SK-N-SH treated with all-trans-retinoic acid at 6 μM for 48 hours (cell line): ENCODE measurements around the gene MYT1.

Experiments used
- ATAC-seq: fragments of 200-7000 bp; cut with Tn5 transposase; 3 replicates; pipeline ENCODE4 v1.9.1; 2020; ENCODE audit warnings: mild to moderate bottlenecking, moderate library complexity
- ARNTL ChIP-seq: fragments of 450-650 bp; formaldehyde crosslinking; IDR thresholded peaks from 2 replicates; pipeline ENCODE4 v1.5.0; 2020; ENCODE audit warnings: low read depth, mild to moderate bottlenecking, moderate library complexity, borderline replicate concordance
- BACH2 ChIP-seq: fragments of 250-450 bp; sonication (Bioruptor Pico); IDR thresholded peaks from 2 replicates; pipeline ENCODE4 v1.9.0; 2021; ENCODE audit warnings: mild to moderate bottlenecking, borderline replicate concordance
- CREB5 ChIP-seq: fragments of 250-450 bp; sonication (Bioruptor Pico); IDR thresholded peaks from 2 replicates; pipeline ENCODE4 v1.5.1; 2020; ENCODE audit warnings: low read depth, mild to moderate bottlenecking, moderate library complexity
- CSDC2 ChIP-seq: fragments of 250-450 bp; sonication (Bioruptor Pico); IDR thresholded peaks from 2 replicates; pipeline ENCODE4 v1.5.0; 2020; ENCODE audit warnings: mild to moderate bottlenecking, moderate library complexity
- CSRNP3 ChIP-seq: fragments of 250-450 bp; sonication (Bioruptor Pico); IDR thresholded peaks from 2 replicates; pipeline ENCODE4 v1.5.1; 2021; ENCODE audit warnings: mild to moderate bottlenecking, moderate library complexity
- ESRRG ChIP-seq: fragments of 250-450 bp; sonication (Bioruptor Pico); IDR thresholded peaks from 2 replicates; pipeline ENCODE4 v1.6.1; 2021; ENCODE audit warnings: mild to moderate bottlenecking
- GLIS3 ChIP-seq: fragments of 250-450 bp; sonication (Bioruptor Pico); IDR thresholded peaks from 2 replicates; pipeline ENCODE4 v1.5.0; 2020; ENCODE audit warnings: mild to moderate bottlenecking, moderate library complexity
- ISL1 ChIP-seq: fragments of 250-450 bp; sonication (Bioruptor Pico); IDR thresholded peaks from 2 replicates; pipeline ENCODE4 v2.1.2; 2022; ENCODE audit warnings: mild to moderate bottlenecking, moderate library complexity
- PATZ1 ChIP-seq: fragments of 250-450 bp; sonication (Bioruptor Pico); IDR thresholded peaks from 2 replicates; pipeline ENCODE4 v1.8.0; 2020; ENCODE audit warnings: mild to moderate bottlenecking, moderate library complexity, borderline replicate concordance
- POU6F1 ChIP-seq: fragments of 250-450 bp; sonication (Bioruptor Pico); IDR thresholded peaks from 2 replicates; pipeline ENCODE4 v1.8.0; 2021; ENCODE audit warnings: low read depth, mild to moderate bottlenecking, moderate library complexity, borderline replicate concordance
- PPARA ChIP-seq: fragments of 250-450 bp; sonication (Bioruptor Pico); IDR thresholded peaks from 2 replicates; pipeline ENCODE4 v1.5.0; 2020; ENCODE audit warnings: mild to moderate bottlenecking, borderline replicate concordance
- SNAI2 ChIP-seq: fragments of 250-450 bp; sonication (Bioruptor Pico); IDR thresholded peaks from 2 replicates; pipeline ENCODE4 v1.5.0; 2020; ENCODE audit warnings: mild to moderate bottlenecking, moderate library complexity
- TCF4 ChIP-seq: fragments of 250-450 bp; sonication (Bioruptor Pico); IDR thresholded peaks from 2 replicates; pipeline ENCODE4 v1.8.0; 2021; ENCODE audit warnings: mild to moderate bottlenecking, moderate library complexity, borderline replicate concordance
- ZC3H10 ChIP-seq: fragments of 250-450 bp; sonication (Bioruptor Pico); IDR thresholded peaks from 2 replicates; pipeline ENCODE4 v1.5.1; 2021; ENCODE audit warnings: mild to moderate bottlenecking, moderate library complexity
- ZFP3 ChIP-seq: fragments of 250-450 bp; sonication (Bioruptor Pico); IDR thresholded peaks from 2 replicates; pipeline ENCODE4 v1.5.0; 2020; ENCODE audit warnings: mild to moderate bottlenecking, moderate library complexity
- ZFP30 ChIP-seq: fragments of 450-650 bp; formaldehyde crosslinking; IDR thresholded peaks from 2 replicates; pipeline ENCODE4 v1.5.0; 2022; ENCODE audit warnings: mild to moderate bottlenecking, moderate library complexity
- ZNF565 ChIP-seq: fragments of 450-650 bp; formaldehyde crosslinking; conservative IDR thresholded peaks from 2 replicates; pipeline ENCODE4 v1.5.0; 2020; ENCODE audit warnings: low read depth, mild to moderate bottlenecking, moderate library complexity
- ZNF70 ChIP-seq: fragments of 450-650 bp; formaldehyde crosslinking; IDR thresholded peaks from 2 replicates; pipeline ENCODE4 v1.5.0; 2020; ENCODE audit warnings: mild to moderate bottlenecking, moderate library complexity
- ZNF8 ChIP-seq: fragments of 450-650 bp; formaldehyde crosslinking; IDR thresholded peaks from 2 replicates; pipeline ENCODE4 v1.5.0; 2020; ENCODE audit warnings: mild to moderate bottlenecking, moderate library complexity
- TF ChIP-seq, protein P1 (sequence below): fragments of 250-450 bp; sonication (Bioruptor Pico); IDR thresholded peaks from 2 replicates; pipeline ENCODE4 v1.5.0; 2020; ENCODE audit warnings: mild to moderate bottlenecking, moderate library complexity

Gene MYT1

DNA sequence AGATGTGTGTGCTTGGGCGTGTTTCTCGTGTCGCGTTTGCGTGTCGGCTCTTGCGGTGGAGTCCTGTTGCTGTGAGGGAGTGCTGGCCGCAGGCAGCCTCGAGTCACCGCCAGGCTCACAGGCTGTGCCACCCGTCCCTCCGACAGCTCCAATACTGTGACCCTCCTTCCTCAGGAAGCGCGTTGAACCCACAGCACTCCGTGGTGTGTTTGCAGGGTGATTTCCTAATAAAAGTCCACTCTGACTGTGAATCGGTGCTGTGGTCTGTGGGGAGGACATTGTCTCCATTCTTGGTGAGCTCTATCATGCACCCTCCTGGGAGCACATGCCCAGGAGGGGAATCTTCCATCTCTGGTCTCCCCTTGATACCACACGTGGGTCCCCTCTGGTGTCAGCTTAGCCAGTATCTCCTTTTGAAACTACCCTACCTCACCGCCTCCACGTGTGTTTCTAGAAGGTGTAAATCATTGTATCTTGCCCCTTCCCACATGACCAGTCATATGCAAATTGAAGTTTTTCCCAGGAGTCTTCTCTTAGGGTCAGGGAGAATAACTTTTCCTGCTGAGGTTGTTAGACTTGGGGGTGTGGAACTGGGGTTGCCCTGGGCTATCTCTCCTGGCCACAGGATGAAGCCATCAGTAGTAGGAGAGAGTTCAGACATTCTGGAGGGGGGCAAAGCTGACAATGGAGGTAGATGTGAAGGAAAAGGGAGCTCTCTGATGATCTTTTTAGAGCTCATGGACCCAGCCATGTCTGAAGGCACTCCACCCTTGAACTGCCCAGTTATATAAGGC lies 77.9 kb downstream of the MYT1 start:
- ATAC-seq: no peak
- TF ChIP-seq ESRRG (no peak), ZFP30 (CRISPR knock-in tag) (no peak), TCF4 (CRISPR knock-in tag) (no peak), ZC3H10 (CRISPR knock-in tag) (no peak)
- TF ChIP-seq, protein P1, sequence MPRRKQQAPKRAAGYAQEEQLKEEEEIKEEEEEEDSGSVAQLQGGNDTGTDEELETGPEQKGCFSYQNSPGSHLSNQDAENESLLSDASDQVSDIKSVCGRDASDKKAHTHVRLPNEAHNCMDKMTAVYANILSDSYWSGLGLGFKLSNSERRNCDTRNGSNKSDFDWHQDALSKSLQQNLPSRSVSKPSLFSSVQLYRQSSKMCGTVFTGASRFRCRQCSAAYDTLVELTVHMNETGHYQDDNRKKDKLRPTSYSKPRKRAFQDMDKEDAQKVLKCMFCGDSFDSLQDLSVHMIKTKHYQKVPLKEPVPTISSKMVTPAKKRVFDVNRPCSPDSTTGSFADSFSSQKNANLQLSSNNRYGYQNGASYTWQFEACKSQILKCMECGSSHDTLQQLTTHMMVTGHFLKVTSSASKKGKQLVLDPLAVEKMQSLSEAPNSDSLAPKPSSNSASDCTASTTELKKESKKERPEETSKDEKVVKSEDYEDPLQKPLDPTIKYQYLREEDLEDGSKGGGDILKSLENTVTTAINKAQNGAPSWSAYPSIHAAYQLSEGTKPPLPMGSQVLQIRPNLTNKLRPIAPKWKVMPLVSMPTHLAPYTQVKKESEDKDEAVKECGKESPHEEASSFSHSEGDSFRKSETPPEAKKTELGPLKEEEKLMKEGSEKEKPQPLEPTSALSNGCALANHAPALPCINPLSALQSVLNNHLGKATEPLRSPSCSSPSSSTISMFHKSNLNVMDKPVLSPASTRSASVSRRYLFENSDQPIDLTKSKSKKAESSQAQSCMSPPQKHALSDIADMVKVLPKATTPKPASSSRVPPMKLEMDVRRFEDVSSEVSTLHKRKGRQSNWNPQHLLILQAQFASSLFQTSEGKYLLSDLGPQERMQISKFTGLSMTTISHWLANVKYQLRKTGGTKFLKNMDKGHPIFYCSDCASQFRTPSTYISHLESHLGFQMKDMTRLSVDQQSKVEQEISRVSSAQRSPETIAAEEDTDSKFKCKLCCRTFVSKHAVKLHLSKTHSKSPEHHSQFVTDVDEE (CRISPR knock-in tag): no peak

DNA sequence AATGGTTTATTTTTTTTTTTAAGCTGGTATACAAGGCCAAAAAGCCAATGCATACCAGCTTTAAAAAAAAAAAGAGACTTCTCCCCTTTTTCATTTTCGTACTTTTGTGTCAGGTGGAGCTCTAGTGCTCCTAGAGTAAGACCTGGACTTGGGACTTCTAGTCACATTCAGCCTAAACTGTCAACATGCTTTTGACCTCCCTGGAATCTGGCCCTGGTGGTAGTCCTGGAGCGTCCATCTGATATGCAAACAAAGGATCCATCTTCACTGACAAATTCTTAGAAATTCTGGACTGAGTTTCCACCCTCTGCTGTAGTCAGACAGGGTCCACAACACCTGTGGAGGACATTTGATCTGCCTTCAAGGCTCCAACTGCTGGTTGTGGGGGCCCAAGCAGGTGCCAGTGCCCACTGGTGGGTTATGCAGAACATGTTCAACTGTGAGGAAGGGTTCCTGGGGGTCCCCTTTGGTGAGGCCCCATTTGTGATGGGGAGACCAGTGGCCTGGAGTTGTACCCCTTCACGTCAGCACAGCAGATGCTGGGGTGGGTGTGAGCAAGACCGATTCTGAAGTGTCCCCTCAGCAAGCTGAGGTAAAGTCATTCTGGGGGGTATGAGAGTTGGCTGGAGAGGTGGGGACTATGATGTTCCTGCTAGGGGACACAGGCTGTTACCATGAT lies 78.7 kb downstream of the MYT1 start:
- ATAC-seq: no peak
- TF ChIP-seq SNAI2 (CRISPR knock-in tag) (no peak), ZNF70 (CRISPR knock-in tag) (no peak), ESRRG (no peak), PPARA (CRISPR knock-in tag) (no peak), ARNTL (no peak), POU6F1 (CRISPR knock-in tag) (no peak), CSDC2 (no peak), CSRNP3 (CRISPR knock-in tag) (no peak), TCF4 (CRISPR knock-in tag) (no peak), ISL1 (CRISPR knock-in tag) (no peak), ZFP3 (CRISPR knock-in tag) (no peak), ZNF565 (CRISPR knock-in tag) (no peak), BACH2 (CRISPR knock-in tag) (no peak)

DNA sequence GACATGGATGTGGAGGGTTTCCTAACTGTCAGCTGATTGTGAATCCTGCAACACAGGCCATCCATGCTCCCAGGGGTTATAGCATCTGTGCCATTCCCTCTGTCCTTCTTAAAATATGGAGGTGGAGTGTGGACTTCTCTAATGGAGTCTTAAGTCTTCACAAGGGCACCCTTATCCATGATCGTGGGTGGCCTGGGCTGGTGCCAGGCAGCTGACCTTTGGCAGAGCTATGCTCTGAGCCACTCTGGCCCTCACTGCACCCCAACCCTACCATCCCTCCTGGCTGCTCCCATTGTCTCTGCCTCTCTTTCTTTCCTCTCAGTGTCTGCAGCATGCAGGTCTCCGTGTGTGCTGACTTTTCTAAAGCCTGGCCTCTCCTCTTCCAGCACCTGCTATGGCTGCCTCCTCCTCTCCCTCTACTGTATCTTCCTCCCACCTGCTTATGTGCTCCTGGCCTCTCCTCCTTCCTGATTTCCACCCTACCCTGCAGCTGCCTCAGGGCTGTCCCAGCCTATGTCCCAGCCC lies 80.1 kb downstream of the MYT1 start:
- ATAC-seq: no peak
- TF ChIP-seq ZFP30 (CRISPR knock-in tag) (no peak), PATZ1 (CRISPR knock-in tag) (no peak), SNAI2 (CRISPR knock-in tag) (no peak), POU6F1 (CRISPR knock-in tag) (no peak), ZFP3 (CRISPR knock-in tag) (no peak), ZNF8 (CRISPR knock-in tag) (no peak), CREB5 (no peak), BACH2 (CRISPR knock-in tag) (no peak), GLIS3 (CRISPR knock-in tag) (no peak), ZC3H10 (CRISPR knock-in tag) (no peak)
